GM06990 (cell line): ENCODE data around the gene L1CAM.

Source experiments
- DNase-seq: peaks from one replicate; pipeline ENCODE4 v3.0.0-alpha.2; 2011; ENCODE audit not compliant: insufficient read length; ENCODE audit errors: extremely low read depth
- H3K27me3 ChIP-seq: replicated peaks from 2 replicates; pipeline ENCODE4 v1.6.0; 2011; ENCODE audit warnings: low read length; ENCODE audit not compliant: control insufficient read depth, insufficient read depth
- H3K36me3 ChIP-seq: 2 replicates; pipeline ENCODE4 v1.5.1; 2011; ENCODE audit warnings: low read length; ENCODE audit not compliant: control insufficient read depth, insufficient read depth
- H3K4me3 ChIP-seq: replicated peaks from 2 replicates; pipeline ENCODE4 v1.5.1; 2011; ENCODE audit warnings: low read depth, mild to moderate bottlenecking, control low read depth, low read length
- CTCF ChIP-seq: IDR thresholded peaks from 2 replicates; pipeline ENCODE4 v1.5.1; 2011; ENCODE audit warnings: low read length, control low read depth, mild to moderate bottlenecking, inconsistent platforms; ENCODE audit not compliant: insufficient read depth, poor library complexity, severe bottlenecking

Gene L1CAM

GRCh38 chrX:153876112-153876491 lies 9.9 kb downstream of the L1CAM start:
- no peak for DNase-seq
- H3K27me3 ChIP-seq: no peaks in the 10 kb centered on the region; the same call in 1 of the 2 replicates
- H3K36me3 ChIP-seq: no peaks in the 10 kb centered on the region
- TF ChIP-seq CTCF: no peak
- H3K4me3 ChIP-seq: no peak overlapping the region

- no peaks in the 10 kb centered on the region for H3K36me3 ChIP-seq
- H3K4me3 ChIP-seq: no peak overlapping the region
- H3K27me3 ChIP-seq: no peaks in the 10 kb centered on the region; the same call in 1 of the 2 replicates
- TF ChIP-seq CTCF: no peak
- DNase-seq: peak; percentile 41
Measured at GRCh38 chrX:153875391-153876111, 10.4 kb downstream of the L1CAM start.

- TF ChIP-seq CTCF: no peak
- DNase-seq: no peak
- no peaks in the 10 kb centered on the region for H3K36me3 ChIP-seq
- H3K27me3 ChIP-seq: no peaks in the 10 kb centered on the region; the same call in 1 of the 2 replicates
- H3K4me3 ChIP-seq: no peak overlapping the region
Measured at GRCh38 chrX:153874366-153875125, 11.4 kb downstream of the L1CAM start.

- no peak for DNase-seq
- H3K4me3 ChIP-seq: no peak overlapping the region
- no peaks in the 10 kb centered on the region; the same call in 1 of the 2 replicates for H3K27me3 ChIP-seq
- TF ChIP-seq CTCF: no peak
- H3K36me3 ChIP-seq: no peaks in the 10 kb centered on the region
Measured at GRCh38 chrX:153874085-153874365, 11.9 kb downstream of the L1CAM start.

GRCh38 chrX:153873282-153874084 lies 12.5 kb downstream of the L1CAM start:
- no peaks in the 10 kb centered on the region for H3K36me3 ChIP-seq
- no peak for TF ChIP-seq CTCF
- no peaks in the 10 kb centered on the region; the same call in 1 of the 2 replicates for H3K27me3 ChIP-seq
- no peak for DNase-seq
- H3K4me3 ChIP-seq: no peak overlapping the region
